Cardiac fibroblast (primary cell): ENCODE measurements around the gene NR1I2.

Experiments
- DNase-seq, 2 donors: peaks; one replicate each; pipeline versions ENCODE4 v3.0.0 to v3.0.0-alpha.2; 2010; ENCODE audit warnings: low read depth in 2 of 2
- H3K4me3 ChIP-seq, 2 donors: replicated peaks in 1 of 2; 1 replicate in 1 of 2; 2 replicates in 1 of 2; pipeline ENCODE4 v1.5.1; 2011; ENCODE audit warnings: low read depth in 2 of 2, low read length in 2 of 2, mild to moderate bottlenecking in 2 of 2, moderate library complexity in 1 of 2
- TF ChIP-seq, protein P1 (sequence below): IDR thresholded peaks from one replicate; pipeline ENCODE4 v1.5.1; 2011; ENCODE audit warnings: low read depth, mild to moderate bottlenecking, low read length, inconsistent platforms

NR1I2 gene

DNA sequence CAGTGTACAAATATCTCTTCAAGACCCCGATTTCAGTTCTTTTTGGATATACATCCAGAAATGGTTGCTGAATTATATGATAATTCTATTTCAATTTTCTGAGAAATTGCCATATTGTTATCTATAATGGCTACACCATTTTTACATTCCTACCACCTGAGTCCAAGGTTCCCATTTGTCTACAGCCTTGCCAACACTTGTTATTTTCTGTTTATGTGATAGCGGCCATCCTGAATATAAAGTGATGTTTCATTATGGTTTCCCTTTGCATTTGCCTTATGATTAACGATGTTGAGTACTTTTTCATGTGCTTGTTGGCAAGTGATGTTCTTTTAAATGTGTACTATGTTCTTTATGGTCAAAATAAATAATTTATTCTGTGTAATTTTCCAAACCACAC is 8.5 kb downstream of the NR1I2 start:
- H3K4me3 ChIP-seq, result no peak overlapping the region
- no peak for DNase-seq
- TF ChIP-seq, protein P1, sequence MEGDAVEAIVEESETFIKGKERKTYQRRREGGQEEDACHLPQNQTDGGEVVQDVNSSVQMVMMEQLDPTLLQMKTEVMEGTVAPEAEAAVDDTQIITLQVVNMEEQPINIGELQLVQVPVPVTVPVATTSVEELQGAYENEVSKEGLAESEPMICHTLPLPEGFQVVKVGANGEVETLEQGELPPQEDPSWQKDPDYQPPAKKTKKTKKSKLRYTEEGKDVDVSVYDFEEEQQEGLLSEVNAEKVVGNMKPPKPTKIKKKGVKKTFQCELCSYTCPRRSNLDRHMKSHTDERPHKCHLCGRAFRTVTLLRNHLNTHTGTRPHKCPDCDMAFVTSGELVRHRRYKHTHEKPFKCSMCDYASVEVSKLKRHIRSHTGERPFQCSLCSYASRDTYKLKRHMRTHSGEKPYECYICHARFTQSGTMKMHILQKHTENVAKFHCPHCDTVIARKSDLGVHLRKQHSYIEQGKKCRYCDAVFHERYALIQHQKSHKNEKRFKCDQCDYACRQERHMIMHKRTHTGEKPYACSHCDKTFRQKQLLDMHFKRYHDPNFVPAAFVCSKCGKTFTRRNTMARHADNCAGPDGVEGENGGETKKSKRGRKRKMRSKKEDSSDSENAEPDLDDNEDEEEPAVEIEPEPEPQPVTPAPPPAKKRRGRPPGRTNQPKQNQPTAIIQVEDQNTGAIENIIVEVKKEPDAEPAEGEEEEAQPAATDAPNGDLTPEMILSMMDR, result no peak

DNA sequence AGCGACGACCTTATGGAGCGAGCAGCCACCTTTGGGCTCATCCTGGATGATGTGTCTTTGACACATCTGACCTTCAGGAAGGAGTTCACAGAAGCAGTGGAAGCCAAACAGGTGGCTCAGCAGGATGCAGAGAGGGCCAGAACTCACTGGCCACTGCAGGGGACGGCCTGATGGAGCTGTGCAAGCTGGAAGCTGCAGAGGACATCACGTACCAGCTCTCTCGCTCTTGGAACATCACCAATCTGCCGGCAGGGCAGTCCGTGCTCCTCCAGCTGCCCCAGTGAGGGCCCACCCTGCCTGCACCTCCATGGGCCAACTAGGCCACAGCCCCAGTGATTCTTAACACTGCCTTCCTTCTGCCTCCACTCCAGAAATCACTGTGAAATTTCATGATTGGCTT is 10.4 kb downstream of the NR1I2 start:
- no peak overlapping the region for H3K4me3 ChIP-seq
- TF ChIP-seq, protein P1, result no peak
- no peak for DNase-seq

DNA sequence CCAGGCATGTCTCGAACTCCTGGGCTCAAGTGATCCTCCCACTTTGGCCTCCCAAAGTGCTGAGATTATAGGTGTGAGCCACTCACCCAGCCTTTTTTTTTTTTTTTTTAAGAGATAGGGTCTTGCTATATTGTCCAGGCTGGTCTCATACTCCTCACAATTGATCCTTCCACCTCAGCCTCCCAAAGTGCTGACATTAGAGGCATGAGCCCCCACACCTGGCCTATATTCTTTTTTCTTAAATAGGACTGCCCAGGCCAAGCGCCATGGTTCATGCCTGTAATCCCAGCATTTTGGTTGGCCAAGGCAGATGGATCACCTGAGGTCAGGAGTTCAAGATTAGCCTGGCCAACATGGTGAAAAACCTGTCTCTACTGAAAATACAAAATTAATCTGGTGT is 12.5 kb downstream of the NR1I2 start:
- no peak overlapping the region for H3K4me3 ChIP-seq
- DNase-seq, result no peak
- TF ChIP-seq, protein P1, result no peak

DNA sequence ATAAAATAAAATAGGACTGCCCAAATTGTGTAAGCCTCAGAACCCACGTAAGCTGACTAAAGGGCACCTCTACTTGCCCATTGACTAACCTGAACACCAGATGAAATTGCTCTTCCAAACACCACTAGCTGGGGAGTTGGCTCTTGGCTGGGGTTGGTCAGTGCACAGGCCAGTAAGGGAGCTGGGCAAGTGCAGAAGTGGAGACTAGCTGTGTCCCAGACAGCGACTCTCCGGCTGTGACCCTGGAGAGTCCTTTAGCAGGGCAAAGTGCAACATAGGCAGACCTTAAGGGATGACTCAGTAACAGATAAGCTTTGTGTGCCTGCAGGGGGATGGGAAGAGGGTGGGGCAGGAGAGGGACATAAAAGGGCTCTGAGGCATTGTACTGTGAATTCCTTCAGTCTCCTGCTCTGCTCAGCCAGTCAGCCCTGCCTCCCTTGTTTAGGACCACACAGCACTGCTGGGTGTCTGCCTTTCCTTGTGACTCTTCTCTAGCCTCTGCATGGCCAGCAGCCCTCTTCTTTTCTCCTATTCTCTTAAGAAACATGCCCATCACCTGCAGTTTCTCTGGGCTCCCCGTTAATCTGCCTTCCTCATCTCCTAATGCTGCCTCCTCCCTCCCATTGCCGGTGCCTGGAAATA is 13.2 kb downstream of the NR1I2 start:
- TF ChIP-seq, protein P1, result no peak

DNA sequence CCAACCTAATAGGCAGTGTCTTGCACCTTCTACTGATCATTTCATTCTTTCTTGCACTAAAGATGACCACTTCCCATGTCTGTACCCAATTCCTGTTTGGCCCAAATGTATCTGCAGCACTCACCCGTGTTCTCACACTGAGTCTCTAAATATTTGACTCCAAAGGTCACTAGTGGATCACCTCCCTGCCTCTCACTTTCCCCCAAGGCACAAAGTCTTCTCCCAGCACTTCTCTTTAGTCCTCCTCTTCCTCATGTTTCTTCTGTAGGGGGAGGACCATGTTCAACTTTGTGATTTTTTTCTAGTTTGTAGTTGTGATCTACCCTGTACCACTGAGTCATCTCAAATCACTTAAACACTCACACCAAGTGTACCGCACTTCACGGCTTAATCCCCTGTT is 13.9 kb downstream of the NR1I2 start:
- DNase-seq, result no peak
- TF ChIP-seq, protein P1, result no peak
- H3K4me3 ChIP-seq, result no peak overlapping the region

More for the DNA sequence above, 13.2 kb downstream of the NR1I2 start:
- H3K4me3 ChIP-seq, result no peak overlapping the region
- peak; percentile 17 to 19 for DNase-seq

DNA sequence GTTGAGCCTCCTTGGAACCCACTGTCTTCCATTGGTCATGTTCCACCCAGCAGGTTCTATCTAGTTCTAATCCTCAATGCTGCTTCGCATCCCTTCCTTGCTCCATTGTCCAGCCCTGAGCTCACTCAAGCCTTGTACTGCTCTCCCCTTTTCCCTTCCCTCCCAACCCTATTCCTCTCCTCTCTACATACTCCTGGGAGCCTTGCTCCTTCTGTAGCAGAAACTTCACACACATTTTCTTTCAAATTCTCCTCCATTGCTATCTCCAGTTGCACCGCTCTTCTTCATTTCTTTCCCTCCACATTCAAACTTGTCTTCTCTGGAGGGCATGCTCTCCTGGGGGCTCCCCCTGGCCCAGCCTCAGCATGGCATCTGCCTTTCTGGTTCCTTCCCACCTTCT is 14.5 kb downstream of the NR1I2 start:
- TF ChIP-seq, protein P1, result no peak
- no peak for DNase-seq
- no peak overlapping the region for H3K4me3 ChIP-seq

DNA sequence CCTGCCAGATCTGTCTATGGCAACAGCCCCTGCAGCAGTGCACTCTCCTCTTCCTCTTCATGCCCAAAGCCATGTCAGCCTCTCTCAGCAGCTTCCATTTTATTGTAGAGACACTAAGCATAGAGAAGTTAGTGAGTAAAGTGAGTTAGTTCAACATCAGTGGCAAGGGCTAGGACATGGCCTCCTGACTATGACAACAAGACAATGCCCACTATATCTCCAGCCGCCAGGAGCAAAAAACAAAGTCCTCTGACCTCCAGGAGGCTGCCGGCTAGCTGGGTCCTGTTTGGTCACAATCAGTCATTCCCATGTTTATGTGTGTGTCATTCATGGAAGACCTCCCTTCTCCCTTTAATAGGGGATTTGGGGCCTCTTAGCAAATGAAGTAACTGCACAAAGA is 14.9 kb downstream of the NR1I2 start:
- no peak for DNase-seq
- TF ChIP-seq, protein P1, result no peak
- no peak overlapping the region for H3K4me3 ChIP-seq
